GM18907 (cell line): ENCODE data around the gene IL1RAPL1.

Experiments used
- ATAC-seq: cut with Tn5 transposase; IDR thresholded peaks from one replicate; pipeline ENCODE4 v1.9.1; 2021; ENCODE audit warnings: mild to moderate bottlenecking, moderate library complexity; ENCODE audit not compliant: unreplicated experiment

IL1RAPL1 gene

DNA sequence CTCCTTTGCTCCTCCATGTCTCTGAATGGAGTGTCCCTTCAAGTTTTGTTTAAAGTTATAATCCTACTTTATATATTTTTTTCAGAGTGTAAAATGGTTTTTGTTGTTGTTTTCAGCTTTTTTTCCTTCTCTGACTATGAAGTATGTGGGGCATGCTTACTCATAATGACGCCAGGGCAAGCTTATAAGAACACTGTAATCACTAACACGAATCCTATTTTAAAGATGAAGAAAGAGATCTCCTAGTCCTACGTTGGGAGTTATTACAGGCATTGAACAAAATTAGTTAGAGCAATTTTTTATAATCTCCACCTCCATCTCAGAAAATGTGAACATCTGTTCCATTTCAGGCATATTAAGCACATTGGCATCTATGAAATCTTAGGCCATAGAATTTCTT, 1360.0 kb downstream of the IL1RAPL1 start:
- no peak for ATAC-seq

- no peak for ATAC-seq
Measured at GRCh38 chrX:29948653-29949052, 1361.4 kb downstream of the IL1RAPL1 start.

- ATAC-seq: no peak
Measured at GRCh38 chrX:29952016-29952415, 1364.8 kb downstream of the IL1RAPL1 start.

DNA sequence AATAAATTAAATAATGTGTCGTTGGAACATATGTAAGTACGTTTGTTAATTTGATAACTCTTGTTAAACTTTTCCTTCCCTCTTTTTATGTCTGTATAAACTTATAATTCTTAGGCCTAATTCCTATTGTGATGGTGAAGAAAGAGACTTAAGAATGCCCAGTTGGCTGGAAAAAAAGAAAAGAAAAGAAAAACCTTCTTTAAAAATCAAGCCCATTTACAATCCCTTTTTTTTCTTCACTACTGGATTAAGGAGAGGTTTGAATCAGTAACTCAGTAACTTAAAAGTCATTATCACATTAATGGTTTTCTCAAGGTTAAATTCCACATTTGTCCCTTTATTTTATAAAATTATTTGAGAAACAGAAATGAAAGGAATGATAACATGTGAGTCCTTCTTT, 1374.8 kb downstream of the IL1RAPL1 start:
- no peak for ATAC-seq

GRCh38 chrX:29965634-29966033, 1378.4 kb downstream of the IL1RAPL1 start:
- no peak for ATAC-seq

DNA sequence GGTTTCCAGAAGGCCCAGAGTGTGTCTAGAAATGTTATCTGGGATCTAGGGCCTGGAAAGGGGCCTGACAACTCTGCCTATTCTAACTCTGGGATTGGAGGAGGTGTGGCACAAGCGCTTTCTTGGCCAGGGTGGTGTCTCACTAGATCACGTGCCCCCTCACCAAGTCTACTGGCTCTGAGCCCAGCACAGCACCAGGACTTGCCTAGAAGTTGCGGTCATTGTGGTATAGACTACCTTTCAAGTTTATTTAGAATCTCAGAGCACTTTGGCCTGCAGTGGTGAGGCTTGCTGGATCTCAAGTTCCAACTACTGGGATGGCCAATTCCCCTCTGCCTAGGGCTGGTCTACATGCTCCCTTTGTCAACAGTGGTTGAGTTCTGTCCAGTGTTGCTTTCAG, 1404.8 kb downstream of the IL1RAPL1 start:
- ATAC-seq: no peak

GRCh38 chrX:30005813-30006212, 1418.6 kb downstream of the IL1RAPL1 start:
- ATAC-seq: no peak
